Measurements from ENCODE around the gene RPRD1B.

- TF ChIP-seq CTCF (IDR thresholded peaks at IDR 0.05; ENCODE audit: low read length) (no peak), EZH2 (IDR thresholded peaks at IDR 0.05; ENCODE audit: borderline replicate concordance, low read length) (no peak)
Observed at GRCh38 chr20:38110525-38111178, 77.1 kb downstream of the RPRD1B start.

Measured in OCI-LY1 (cell line).